HG03097 (cell line): ENCODE data around the gene DAPK3.
A peak's percentile ranks its signal among the peaks of the same experiment; 100 is the strongest.
"Not testable (repeated sequence)": the region's sequence is repeated elsewhere in the genome, so short reads cannot be mapped to it uniquely, and the experiment has no call there.

ENCODE experiments used
- ATAC-seq: cut with Tn5 transposase; IDR thresholded peaks from one replicate; pipeline ENCODE4 v1.9.1; 2021; ENCODE audit not compliant: unreplicated experiment, low FRiP score

DAPK3 gene

GRCh38 chr19:4007021-4007835 lies 36.3 kb upstream of the DAPK3 start, which contains the start of gene PIAS4:
PIAS4 (plus strand) TSS chr19:4007736; CDS start chr19:4007761, 25 bp downstream.
- ATAC-seq, result peak; percentile 78

GRCh38 chr19:4005436-4005835 lies 34.5 kb upstream of the DAPK3 start:
- ATAC-seq, result not testable (repeated sequence)

- ATAC-seq, result not testable (repeated sequence)
Observed at GRCh38 chr19:4000798-4001197, 29.9 kb upstream of the DAPK3 start.

GRCh38 chr19:3998667-3999412 lies 27.9 kb upstream of the DAPK3 start:
- not testable (repeated sequence) for ATAC-seq

GRCh38 chr19:3995607-3996006 lies 24.7 kb upstream of the DAPK3 start:
- no peak for ATAC-seq

- no peak for ATAC-seq
Observed at GRCh38 chr19:3990815-3991117, 19.9 kb upstream of the DAPK3 start.

- ATAC-seq, result no peak
Observed at GRCh38 chr19:3987619-3988371, 16.9 kb upstream of the DAPK3 start.

GRCh38 chr19:3986260-3987041 lies 15.6 kb upstream of the DAPK3 start:
- ATAC-seq, result no peak

- ATAC-seq, result no peak
Observed at GRCh38 chr19:3985643-3986259, 14.9 kb upstream of the DAPK3 start.

GRCh38 chr19:3984908-3985642 lies 14.2 kb upstream of the DAPK3 start, which contains the start of gene EEF2:
EEF2 (minus strand) TSS chr19:3985463; CDS start chr19:3985380, 83 bp downstream.
- peak; percentile 61 for ATAC-seq

GRCh38 chr19:3984584-3984907 lies 13.6 kb upstream of the DAPK3 start:
- no peak for ATAC-seq

GRCh38 chr19:3983936-3984583 lies 13.2 kb upstream of the DAPK3 start:
- ATAC-seq, result no peak

- ATAC-seq, result no peak
Observed at GRCh38 chr19:3983542-3983914, 12.6 kb upstream of the DAPK3 start.

- no peak for ATAC-seq
Observed at GRCh38 chr19:3982701-3983541, 12.0 kb upstream of the DAPK3 start.

- no peak for ATAC-seq
Observed at GRCh38 chr19:3981736-3982681, 11.1 kb upstream of the DAPK3 start.

GRCh38 chr19:3981373-3981735 lies 10.5 kb upstream of the DAPK3 start:
- ATAC-seq, result no peak
